T47D (cell line): Measurements from ENCODE around the gene SHOX.

Source experiments
- DNase-seq, 2 experiments: peaks; one replicate each; pipeline versions ENCODE4 v3.0.0 to v3.0.0-alpha.2; 2011 to 2012; ENCODE audit warnings: low read depth in 1 of 2, low spot score in 1 of 2
- JUND ChIP-seq: IDR thresholded peaks from 2 replicates; pipeline ENCODE4 v1.6.1; 2012; ENCODE audit warnings: low read depth
- in situ Hi-C: cut with HindIII; loops from 2 replicates; pipeline ENCODE4 v1.10.0; 2016; ENCODE audit warnings: low sequenced_read_pairs, low pct_unique_long_range_greater_than_20kb

SHOX gene

GRCh38 chrX:703466-703865 lies 72.9 kb downstream of the SHOX start:
- TF ChIP-seq JUND: no peak
- in situ Hi-C loops: no loop called here

GRCh38 chrX:703866-704265 lies 73.3 kb downstream of the SHOX start:
- in situ Hi-C loops: no loop called here
- DNase-seq: no peak
- TF ChIP-seq JUND: no peak

More at GRCh38 chrX:703466-703865, 72.9 kb downstream of the SHOX start:
- no peak for DNase-seq
